Upper lobe of left lung (tissue), 4 donors: ENCODE data around the gene RERE.

Source experiments
- EP300 ChIP-seq, 4 donors: sonication (generic); formaldehyde crosslinking; IDR thresholded peaks; one replicate each; pipeline ENCODE4 v1.5.1; 2017; ENCODE audit warnings: antibody characterized with exemption in 4 of 4, control low read depth in 2 of 4
- POLR2A ChIP-seq, 4 donors: fragments of 450-650 bp; IDR thresholded peaks; one replicate each; pipeline ENCODE4 v1.5.1; 2016 to 2017; ENCODE audit warnings: antibody characterized with exemption in 4 of 4, mild to moderate bottlenecking in 2 of 4
- POLR2AphosphoS5 ChIP-seq, 2 donors: sonication (generic); formaldehyde crosslinking; IDR thresholded peaks; one replicate each; pipeline ENCODE4 v1.5.1; 2017; ENCODE audit warnings: antibody characterized with exemption in 2 of 2
- TF ChIP-seq, protein P1 (sequence below), 6 experiments: fragments of 450-650 bp in 4 of 6; fragments of 200-600 bp in 2 of 6; sonication (generic) in 2 of 6; IDR thresholded peaks; one replicate each; pipeline ENCODE4 v1.5.1; 2016 to 2019; ENCODE audit warnings: antibody characterized with exemption in 6 of 6

DNA sequence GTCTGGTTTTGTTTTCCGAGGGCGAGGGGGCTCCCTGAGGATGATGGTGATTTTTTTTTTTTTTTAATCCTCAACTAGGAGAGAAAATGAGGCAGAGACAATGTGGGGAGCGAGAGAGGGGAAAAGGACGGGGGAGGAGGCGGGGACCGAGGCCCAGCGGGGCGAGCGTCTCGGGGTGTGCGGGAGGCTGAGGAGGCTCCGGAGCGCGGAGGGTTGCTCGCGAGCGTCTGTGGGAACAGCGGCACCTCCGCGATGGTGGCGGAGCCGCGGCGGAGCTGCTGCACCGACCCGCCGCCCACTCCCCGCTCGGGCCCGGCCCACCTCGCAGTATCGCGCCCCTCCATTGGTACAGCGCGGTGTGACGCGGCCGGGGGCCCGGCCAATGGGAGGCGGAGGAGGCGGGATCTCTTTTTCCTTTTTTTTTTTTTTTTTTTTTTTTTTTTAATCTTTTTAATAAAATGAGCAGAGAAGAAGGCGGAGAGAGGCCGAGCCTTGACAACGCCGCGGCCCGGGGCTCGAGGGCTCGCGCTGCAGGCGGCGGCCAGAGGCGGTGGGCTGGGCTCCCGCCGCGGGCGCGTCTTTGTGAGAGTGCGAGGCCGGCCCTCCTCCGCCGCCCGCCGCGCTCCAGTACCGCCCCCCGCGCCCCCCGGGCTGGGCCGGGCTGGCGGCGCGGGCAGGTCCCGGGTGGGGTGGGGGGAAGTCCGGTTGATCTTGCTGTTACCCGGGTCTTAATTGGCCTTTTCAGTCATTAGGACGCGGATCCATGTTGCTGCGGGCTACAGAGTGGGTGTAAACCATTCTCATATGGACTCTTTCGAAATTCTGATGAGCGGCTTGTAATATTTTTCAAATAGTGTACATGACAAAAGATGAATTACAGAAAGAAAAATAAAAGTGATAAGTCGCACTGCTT lies at the start of gene RERE:
- TF ChIP-seq, protein P1, sequence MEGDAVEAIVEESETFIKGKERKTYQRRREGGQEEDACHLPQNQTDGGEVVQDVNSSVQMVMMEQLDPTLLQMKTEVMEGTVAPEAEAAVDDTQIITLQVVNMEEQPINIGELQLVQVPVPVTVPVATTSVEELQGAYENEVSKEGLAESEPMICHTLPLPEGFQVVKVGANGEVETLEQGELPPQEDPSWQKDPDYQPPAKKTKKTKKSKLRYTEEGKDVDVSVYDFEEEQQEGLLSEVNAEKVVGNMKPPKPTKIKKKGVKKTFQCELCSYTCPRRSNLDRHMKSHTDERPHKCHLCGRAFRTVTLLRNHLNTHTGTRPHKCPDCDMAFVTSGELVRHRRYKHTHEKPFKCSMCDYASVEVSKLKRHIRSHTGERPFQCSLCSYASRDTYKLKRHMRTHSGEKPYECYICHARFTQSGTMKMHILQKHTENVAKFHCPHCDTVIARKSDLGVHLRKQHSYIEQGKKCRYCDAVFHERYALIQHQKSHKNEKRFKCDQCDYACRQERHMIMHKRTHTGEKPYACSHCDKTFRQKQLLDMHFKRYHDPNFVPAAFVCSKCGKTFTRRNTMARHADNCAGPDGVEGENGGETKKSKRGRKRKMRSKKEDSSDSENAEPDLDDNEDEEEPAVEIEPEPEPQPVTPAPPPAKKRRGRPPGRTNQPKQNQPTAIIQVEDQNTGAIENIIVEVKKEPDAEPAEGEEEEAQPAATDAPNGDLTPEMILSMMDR (IDR thresholded peaks at IDR 0.05): peak in 3 of 6 experiments; percentile 24 to 30 (median 28)
- TF ChIP-seq POLR2A (IDR thresholded peaks at IDR 0.05): peak in 3 of 4 donors; percentile 88 to 96 (median 93)
- peak in 1 of 4 donors; percentile 59 for TF ChIP-seq EP300 (IDR thresholded peaks at IDR 0.05)
- TF ChIP-seq POLR2AphosphoS5 (IDR thresholded peaks at IDR 0.05): peak; percentile 95 to 97
